ENCODE results near the gene CFAP107. TPM values are rescaled to one million over a fixed set of nuclear protein-coding genes. Genes with fewer than 3 reads are reported as not detected.

Gene CFAP107
- total RNA-seq, 1 experiment from 2014 or later, result not detected

- H3K27ac ChIP-seq (ENCODE audit: low read length), result no peak overlapping the region
- no peak overlapping the region for H3K4me3 ChIP-seq (ENCODE audit: low read depth in 2 of 2, low read length in 2 of 2)
- CTCF ChIA-PET, result no interaction called here
- DNase-seq (ENCODE audit: low read depth, low spot score) (no peak), ATAC-seq (no peak)
- H3K36me3 ChIP-seq (ENCODE audit: control insufficient read depth, insufficient read depth, low read length), result no peaks in the 10 kb centered on the region
- peaks cover 2% of the 10 kb centered on the region; the same call in 1 of the 2 replicates for H3K27me3 ChIP-seq (ENCODE audit: control insufficient read depth, insufficient read depth, low read length)
- in situ Hi-C loops (cut with HindIII; ENCODE audit: low pct_unique_long_range_greater_than_20kb, low sequenced_read_pairs), result no loop called here
- H3K4me1 ChIP-seq (ENCODE audit: control insufficient read depth, insufficient read depth, low read length), result no peaks in the 10 kb centered on the region
- TF ChIP-seq, protein P1, sequence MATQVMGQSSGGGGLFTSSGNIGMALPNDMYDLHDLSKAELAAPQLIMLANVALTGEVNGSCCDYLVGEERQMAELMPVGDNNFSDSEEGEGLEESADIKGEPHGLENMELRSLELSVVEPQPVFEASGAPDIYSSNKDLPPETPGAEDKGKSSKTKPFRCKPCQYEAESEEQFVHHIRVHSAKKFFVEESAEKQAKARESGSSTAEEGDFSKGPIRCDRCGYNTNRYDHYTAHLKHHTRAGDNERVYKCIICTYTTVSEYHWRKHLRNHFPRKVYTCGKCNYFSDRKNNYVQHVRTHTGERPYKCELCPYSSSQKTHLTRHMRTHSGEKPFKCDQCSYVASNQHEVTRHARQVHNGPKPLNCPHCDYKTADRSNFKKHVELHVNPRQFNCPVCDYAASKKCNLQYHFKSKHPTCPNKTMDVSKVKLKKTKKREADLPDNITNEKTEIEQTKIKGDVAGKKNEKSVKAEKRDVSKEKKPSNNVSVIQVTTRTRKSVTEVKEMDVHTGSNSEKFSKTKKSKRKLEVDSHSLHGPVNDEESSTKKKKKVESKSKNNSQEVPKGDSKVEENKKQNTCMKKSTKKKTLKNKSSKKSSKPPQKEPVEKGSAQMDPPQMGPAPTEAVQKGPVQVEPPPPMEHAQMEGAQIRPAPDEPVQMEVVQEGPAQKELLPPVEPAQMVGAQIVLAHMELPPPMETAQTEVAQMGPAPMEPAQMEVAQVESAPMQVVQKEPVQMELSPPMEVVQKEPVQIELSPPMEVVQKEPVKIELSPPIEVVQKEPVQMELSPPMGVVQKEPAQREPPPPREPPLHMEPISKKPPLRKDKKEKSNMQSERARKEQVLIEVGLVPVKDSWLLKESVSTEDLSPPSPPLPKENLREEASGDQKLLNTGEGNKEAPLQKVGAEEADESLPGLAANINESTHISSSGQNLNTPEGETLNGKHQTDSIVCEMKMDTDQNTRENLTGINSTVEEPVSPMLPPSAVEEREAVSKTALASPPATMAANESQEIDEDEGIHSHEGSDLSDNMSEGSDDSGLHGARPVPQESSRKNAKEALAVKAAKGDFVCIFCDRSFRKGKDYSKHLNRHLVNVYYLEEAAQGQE (IDR thresholded peaks at IDR 0.05; ENCODE audit: insufficient read depth in 1 of 2, low read depth in 2 of 2, low read length in 1 of 2), result no peak
- TF ChIP-seq POLR2AphosphoS5 (IDR thresholded peaks at IDR 0.05; ENCODE audit: low read depth, low read length), result no peak
- TF ChIP-seq CTCF (IDR thresholded peaks at IDR 0.05), result no peak
- TF ChIP-seq TCF7L2 (IDR thresholded peaks at IDR 0.05; ENCODE audit: low read depth, low read length), result no peak
- no peak for TF ChIP-seq SIN3A (IDR thresholded peaks at IDR 0.05; ENCODE audit: borderline replicate concordance, insufficient read depth, low read depth, low read length)
- no peaks in the 10 kb centered on the region for H3K9me3 ChIP-seq (ENCODE audit: control insufficient read depth, insufficient read depth, low read depth, low read length)
- BruUV-seq (replicated peaks), result no TSS peak
- intact Hi-C loops (cut with micrococcal nuclease; ENCODE audit: unreplicated experiment), result no loop called here
- POLR2A ChIA-PET, result no interaction called here
These were observed 26.5 kb downstream of the CFAP107 start for GRCh38 chr1:12772520-12772919.

GRCh38 chr1:12773438-12773837 lies 27.4 kb downstream of the CFAP107 start, which contains the start of gene PRAMEF12:
TSS of gene PRAMEF12 (plus strand) at chr1:12773738. CDS start at chr1:12774868, 1,130 bp downstream.
- intact Hi-C loops (cut with micrococcal nuclease; ENCODE audit: unreplicated experiment), result no loop called here
- BruUV-seq (replicated peaks), result no TSS peak
- no peaks in the 10 kb centered on the region for H3K36me3 ChIP-seq (ENCODE audit: control insufficient read depth, insufficient read depth, low read length)
- H3K9me3 ChIP-seq (ENCODE audit: control insufficient read depth, insufficient read depth, low read depth, low read length), result no peaks in the 10 kb centered on the region
- peaks cover 2% of the 10 kb centered on the region; the same call in 1 of the 2 replicates for H3K27me3 ChIP-seq (ENCODE audit: control insufficient read depth, insufficient read depth, low read length)
- ChIA-PET POLR2A (no interaction called here), CTCF (no interaction called here)
- ATAC-seq, result no peak
- H3K4me1 ChIP-seq (ENCODE audit: control insufficient read depth, insufficient read depth, low read length), result no peaks in the 10 kb centered on the region
- no peak within 1 kb of the TSS for H3K4me3 ChIP-seq (ENCODE audit: low read depth in 2 of 2, low read length in 2 of 2)
- DNase-seq (ENCODE audit: low read depth, low spot score), result no peak
- in situ Hi-C loops (cut with HindIII; ENCODE audit: low pct_unique_long_range_greater_than_20kb, low sequenced_read_pairs), result no loop called here
- no peak for TF ChIP-seq TCF7L2 (IDR thresholded peaks at IDR 0.05; ENCODE audit: low read depth, low read length)
- no peak for TF ChIP-seq CTCF (IDR thresholded peaks at IDR 0.05)
- no peak for TF ChIP-seq SIN3A (IDR thresholded peaks at IDR 0.05; ENCODE audit: borderline replicate concordance, insufficient read depth, low read depth, low read length)
- TF ChIP-seq, protein P1 (IDR thresholded peaks at IDR 0.05; ENCODE audit: insufficient read depth in 1 of 2, low read depth in 2 of 2, low read length in 1 of 2), result no peak
- TF ChIP-seq POLR2AphosphoS5 (IDR thresholded peaks at IDR 0.05; ENCODE audit: low read depth, low read length), result no peak
- no peak within 1 kb of the TSS for H3K27ac ChIP-seq (ENCODE audit: low read length)

Data from Panc1 (cell line).